ENCODE results near the gene CLDN6. TPM values are rescaled to one million over a fixed set of nuclear protein-coding genes. Genes with fewer than 3 reads are reported as not detected.
"Not testable (repeated sequence)": the region's sequence is repeated elsewhere in the genome, so short reads cannot be mapped to it uniquely, and the experiment has no call there.

The CLDN6 gene
- total RNA-seq, 1 donor from 2014 or later = not detected

DNA sequence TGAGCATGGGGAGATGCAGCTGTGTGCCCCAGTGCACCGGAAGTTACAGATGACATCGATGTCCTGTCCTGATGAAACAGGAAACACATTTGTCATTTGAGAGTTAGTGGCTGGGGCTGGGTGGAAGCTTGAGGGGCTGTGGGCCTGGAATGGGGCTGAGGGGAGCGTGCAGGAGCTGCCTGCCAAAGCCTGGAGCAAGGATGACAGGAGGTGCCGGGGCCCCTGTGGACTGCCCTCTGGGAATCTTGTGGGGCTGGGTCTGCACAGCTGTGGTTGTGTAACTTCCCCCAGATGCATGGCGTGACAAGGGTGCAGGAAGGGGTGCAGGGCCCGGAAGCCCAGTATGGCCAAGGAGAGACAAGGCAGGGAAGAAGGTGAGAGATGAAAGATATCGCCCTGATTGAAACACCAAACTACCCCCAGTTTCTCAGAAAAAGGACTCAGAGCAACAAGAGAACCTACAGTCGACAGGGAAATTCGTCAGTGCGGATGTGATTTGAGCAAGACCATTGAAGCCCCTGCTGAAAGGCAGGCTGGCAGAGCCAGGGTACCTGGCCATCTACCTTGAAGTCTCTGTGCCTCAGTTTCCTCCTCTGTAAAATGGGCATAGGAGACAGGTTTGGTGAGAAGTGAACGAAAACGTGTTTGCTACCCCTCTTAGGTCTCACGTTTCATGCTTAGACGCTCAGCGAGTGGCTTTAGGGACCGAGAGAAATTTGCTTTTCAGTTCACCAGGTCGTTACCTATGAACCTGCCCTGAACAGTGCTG lies 37.2 kb upstream of the CLDN6 start:
- Histone ChIP-seq H3K9me3 (no peaks in the 10 kb centered on the region), H3K4me3 (no peak overlapping the region), H3K4me1 (peaks cover 19% of the 10 kb centered on the region), H3K27ac (no peak overlapping the region), H3K36me3 (no peaks in the 10 kb centered on the region), H3K27me3 (no peaks in the 10 kb centered on the region)
- intact Hi-C loops (cut with DNase I) = loop anchor here (5.0 kb wide), 2 partner anchors 57 to 107 kb away; partner anchors contain the start of gene ZNF205
- no peak for DNase-seq (ENCODE audit: extremely low spot score in 2 of 2)
- TF ChIP-seq, protein P1, sequence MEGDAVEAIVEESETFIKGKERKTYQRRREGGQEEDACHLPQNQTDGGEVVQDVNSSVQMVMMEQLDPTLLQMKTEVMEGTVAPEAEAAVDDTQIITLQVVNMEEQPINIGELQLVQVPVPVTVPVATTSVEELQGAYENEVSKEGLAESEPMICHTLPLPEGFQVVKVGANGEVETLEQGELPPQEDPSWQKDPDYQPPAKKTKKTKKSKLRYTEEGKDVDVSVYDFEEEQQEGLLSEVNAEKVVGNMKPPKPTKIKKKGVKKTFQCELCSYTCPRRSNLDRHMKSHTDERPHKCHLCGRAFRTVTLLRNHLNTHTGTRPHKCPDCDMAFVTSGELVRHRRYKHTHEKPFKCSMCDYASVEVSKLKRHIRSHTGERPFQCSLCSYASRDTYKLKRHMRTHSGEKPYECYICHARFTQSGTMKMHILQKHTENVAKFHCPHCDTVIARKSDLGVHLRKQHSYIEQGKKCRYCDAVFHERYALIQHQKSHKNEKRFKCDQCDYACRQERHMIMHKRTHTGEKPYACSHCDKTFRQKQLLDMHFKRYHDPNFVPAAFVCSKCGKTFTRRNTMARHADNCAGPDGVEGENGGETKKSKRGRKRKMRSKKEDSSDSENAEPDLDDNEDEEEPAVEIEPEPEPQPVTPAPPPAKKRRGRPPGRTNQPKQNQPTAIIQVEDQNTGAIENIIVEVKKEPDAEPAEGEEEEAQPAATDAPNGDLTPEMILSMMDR (IDR thresholded peaks at IDR 0.05) = no peak
- TF ChIP-seq POLR2AphosphoS5 (IDR thresholded peaks at IDR 0.05; ENCODE audit: insufficient read depth in 1 of 2, low read depth in 1 of 2) (no peak), POLR2A (IDR thresholded peaks at IDR 0.05) (no peak)

DNA sequence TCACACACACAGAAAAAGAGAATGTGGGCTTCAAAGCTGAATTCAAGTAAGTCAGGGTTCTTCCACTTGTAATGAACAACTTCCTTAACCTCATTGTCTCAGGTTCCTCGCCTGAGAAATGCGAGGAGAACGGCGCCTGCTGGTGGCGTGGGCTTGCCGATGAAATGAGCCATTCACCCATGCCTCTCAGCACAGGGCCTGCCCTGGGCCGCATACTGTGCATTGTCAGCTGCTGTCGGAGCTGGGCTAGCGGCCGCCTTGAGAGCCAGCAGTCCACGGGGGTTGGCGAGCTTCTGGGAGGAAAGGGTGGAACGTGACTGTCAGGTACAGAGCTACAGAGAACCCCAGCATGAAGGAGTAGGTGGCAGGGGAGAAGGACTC lies 35.3 kb upstream of the CLDN6 start:
- intact Hi-C loops (cut with DNase I); H3K27me3 ChIP-seq; H3K4me3 ChIP-seq; H3K27ac ChIP-seq; H3K4me1 ChIP-seq; DNase-seq (ENCODE audit: extremely low spot score in 2 of 2); H3K36me3 ChIP-seq; H3K9me3 ChIP-seq: not testable (repeated sequence)

DNA sequence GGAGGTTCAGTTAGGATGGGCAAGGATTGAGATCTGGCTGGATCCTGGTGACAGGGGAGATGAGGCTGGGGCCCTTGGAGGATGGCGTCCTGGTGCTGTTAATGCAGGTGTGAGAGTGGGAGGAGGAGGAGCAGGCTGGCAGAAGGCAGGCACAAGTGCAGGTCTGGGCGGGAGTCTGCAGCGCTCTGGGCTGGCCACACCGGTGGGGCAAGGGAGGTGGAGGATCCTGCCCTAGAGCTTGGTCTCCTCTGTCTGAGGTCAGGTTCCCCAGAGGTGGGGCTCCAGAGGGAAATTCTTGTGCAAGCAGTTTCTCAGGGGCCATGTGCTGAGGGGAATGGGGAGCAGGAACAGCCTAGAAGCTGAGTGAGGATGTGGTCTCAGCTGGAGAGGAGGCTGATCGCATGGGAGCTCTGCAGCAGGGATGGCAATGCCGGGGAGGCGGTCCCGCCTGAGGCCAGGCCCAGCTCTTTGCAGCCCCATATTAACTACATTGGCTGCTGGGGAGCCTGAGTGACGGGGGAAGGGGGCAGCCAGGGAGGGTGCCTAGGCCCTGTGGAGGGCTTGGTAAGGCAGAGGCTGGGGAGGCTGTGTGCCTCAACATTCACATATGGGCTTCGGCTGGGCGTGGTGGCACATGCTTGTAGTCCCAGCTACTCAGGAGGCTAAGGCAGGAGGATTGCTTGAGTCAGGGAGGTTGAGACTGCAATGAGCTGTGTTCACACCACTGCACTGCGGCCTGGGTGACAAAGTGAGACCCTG lies 34.8 kb upstream of the CLDN6 start:
- H3K4me1 ChIP-seq; H3K9me3 ChIP-seq; intact Hi-C loops (cut with DNase I); H3K36me3 ChIP-seq; H3K27me3 ChIP-seq; DNase-seq (ENCODE audit: extremely low spot score in 2 of 2); H3K4me3 ChIP-seq; H3K27ac ChIP-seq: not testable (repeated sequence)

DNA sequence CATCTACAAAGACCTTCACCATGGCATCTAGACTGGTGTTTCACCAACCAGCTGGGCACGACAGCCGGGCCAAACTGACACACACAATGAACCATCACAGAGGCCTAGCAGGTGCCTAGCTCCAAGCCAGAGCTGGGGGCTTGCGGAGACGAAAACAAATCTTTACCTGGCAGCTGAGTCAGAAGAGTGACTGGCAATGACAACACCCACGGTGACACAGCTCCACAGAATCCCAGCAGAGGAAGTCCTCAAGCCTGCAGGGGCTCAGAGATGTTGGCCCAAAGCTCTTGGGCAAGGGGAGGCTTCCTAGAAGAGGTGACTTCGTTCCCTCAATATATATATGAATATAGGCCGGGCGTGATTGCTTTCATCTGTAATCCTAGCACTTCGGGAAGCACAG lies 33.5 kb upstream of the CLDN6 start:
- no peak overlapping the region for H3K27ac ChIP-seq
- H3K4me3 ChIP-seq = no peak overlapping the region
- H3K36me3 ChIP-seq = no peaks in the 10 kb centered on the region
- DNase-seq (ENCODE audit: extremely low spot score in 2 of 2) = no peak
- TF ChIP-seq POLR2A (IDR thresholded peaks at IDR 0.05) = no peak
- TF ChIP-seq POLR2AphosphoS5 (IDR thresholded peaks at IDR 0.05; ENCODE audit: insufficient read depth in 1 of 2, low read depth in 1 of 2) = no peak
- TF ChIP-seq, protein P1 (IDR thresholded peaks at IDR 0.05) = no peak
- H3K4me1 ChIP-seq = peaks cover 9% of the 10 kb centered on the region
- intact Hi-C loops (cut with DNase I) = no loop called here
- peaks cover 14% of the 10 kb centered on the region for H3K27me3 ChIP-seq
- H3K9me3 ChIP-seq = no peaks in the 10 kb centered on the region

DNA sequence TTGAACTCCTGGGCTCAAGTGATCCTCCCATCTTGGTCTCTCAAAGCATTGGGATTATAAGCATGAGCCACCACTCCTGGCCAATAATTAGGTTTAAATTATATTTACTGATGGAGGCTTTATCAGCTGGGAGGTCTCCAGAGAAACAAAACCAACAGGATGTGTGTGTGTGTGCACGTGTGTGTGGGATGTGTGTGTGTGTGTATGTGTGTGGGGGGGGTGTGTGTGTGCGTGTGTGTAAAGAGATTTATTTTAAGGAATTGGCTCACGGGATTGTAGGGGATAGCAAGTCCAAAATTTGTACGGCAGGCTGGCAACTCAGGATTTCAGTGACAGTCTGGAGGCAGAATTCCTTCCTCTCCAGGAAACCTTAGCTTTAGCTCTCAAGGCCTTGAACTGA lies 33.0 kb upstream of the CLDN6 start:
- Histone ChIP-seq H3K9me3 (no peaks in the 10 kb centered on the region), H3K4me3 (no peak overlapping the region), H3K4me1 (peaks cover 14% of the 10 kb centered on the region), H3K36me3 (no peaks in the 10 kb centered on the region), H3K27me3 (peaks cover 18% of the 10 kb centered on the region), H3K27ac (no peak overlapping the region)
- DNase-seq (ENCODE audit: extremely low spot score in 2 of 2) = no peak
- intact Hi-C loops (cut with DNase I) = no loop called here
- no peak for TF ChIP-seq POLR2AphosphoS5 (IDR thresholded peaks at IDR 0.05; ENCODE audit: insufficient read depth in 1 of 2, low read depth in 1 of 2)
- no peak for TF ChIP-seq POLR2A (IDR thresholded peaks at IDR 0.05)
- TF ChIP-seq, protein P1 (IDR thresholded peaks at IDR 0.05) = no peak

DNA sequence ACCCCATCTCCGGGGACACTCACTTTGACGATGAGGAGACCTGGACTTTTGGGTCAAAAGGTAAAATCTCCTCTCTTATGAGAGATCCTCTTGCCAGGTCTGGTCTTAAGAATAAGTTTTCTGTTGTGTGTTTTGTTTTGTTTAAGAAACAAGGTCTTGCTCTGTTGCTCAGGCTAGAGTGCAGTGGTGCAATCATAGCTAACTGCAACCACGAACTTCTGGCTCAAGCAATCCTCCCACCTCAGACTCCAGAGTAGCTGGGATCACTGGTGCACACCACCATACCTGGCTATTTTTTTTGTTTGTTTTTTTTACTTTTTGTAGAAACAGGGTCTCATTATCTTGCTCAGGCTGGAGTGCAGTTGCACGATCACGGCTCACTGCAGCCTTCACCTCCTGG lies 32.5 kb upstream of the CLDN6 start:
- no peak for TF ChIP-seq POLR2AphosphoS5 (IDR thresholded peaks at IDR 0.05; ENCODE audit: insufficient read depth in 1 of 2, low read depth in 1 of 2)
- no peak for TF ChIP-seq POLR2A (IDR thresholded peaks at IDR 0.05)
- TF ChIP-seq, protein P1 (IDR thresholded peaks at IDR 0.05) = no peak
- no peaks in the 10 kb centered on the region for H3K9me3 ChIP-seq
- H3K27ac ChIP-seq = no peak overlapping the region
- no peak overlapping the region for H3K4me3 ChIP-seq
- H3K27me3 ChIP-seq = peaks cover 23% of the 10 kb centered on the region
- no peak for DNase-seq (ENCODE audit: extremely low spot score in 2 of 2)
- peaks cover 19% of the 10 kb centered on the region for H3K4me1 ChIP-seq
- H3K36me3 ChIP-seq = no peaks in the 10 kb centered on the region
- intact Hi-C loops (cut with DNase I) = no loop called here

Data from vagina (tissue), 2 donors.